NT2/D1 (cell line): ENCODE results near the gene WNT3A.
"Not testable (repeated sequence)": the region's sequence is repeated elsewhere in the genome, so short reads cannot be mapped to it uniquely, and the experiment has no call there.

ENCODE experiments used
- DNase-seq: peaks from one replicate; pipeline ENCODE4 v3.0.0-alpha.2; 2011; ENCODE audit warnings: low read depth, low spot score
- H3K27me3 ChIP-seq: 2 replicates; pipeline ENCODE4 v1.6.0; 2011; ENCODE audit warnings: mild to moderate bottlenecking; ENCODE audit not compliant: insufficient read length, insufficient read depth
- H3K36me3 ChIP-seq: 2 replicates; pipeline ENCODE4 v1.6.1; 2011; ENCODE audit warnings: mild to moderate bottlenecking, low read length, mixed read lengths; ENCODE audit not compliant: insufficient read depth, insufficient read length
- H3K4me1 ChIP-seq: 2 replicates; pipeline ENCODE4 v1.5.1; 2011; ENCODE audit not compliant: insufficient read depth, insufficient read length
- H3K4me3 ChIP-seq: 2 replicates; pipeline ENCODE4 v1.5.1; 2011; ENCODE audit warnings: low read depth; ENCODE audit not compliant: insufficient read length
- H3K9ac ChIP-seq: 2 replicates; pipeline ENCODE4 v1.6.0; 2011; ENCODE audit warnings: low read depth; ENCODE audit not compliant: insufficient read length
- H3K9me3 ChIP-seq: 2 replicates; pipeline ENCODE4 v1.5.1; 2011; ENCODE audit warnings: mild to moderate bottlenecking, low read length; ENCODE audit not compliant: insufficient read depth
- SUZ12 ChIP-seq: IDR thresholded peaks from 2 replicates; pipeline ENCODE4 v1.6.1; 2011; ENCODE audit not compliant: insufficient read length, insufficient read depth; ENCODE audit errors: extremely low read depth
- YY1 ChIP-seq: IDR thresholded peaks from 2 replicates; pipeline ENCODE4 v1.6.1; 2011; ENCODE audit not compliant: insufficient read length, insufficient read depth
- ZNF274 ChIP-seq: IDR thresholded peaks from 2 replicates; pipeline ENCODE4 v1.6.1; 2011; ENCODE audit warnings: mild to moderate bottlenecking, low read depth, low read length

WNT3A gene

DNA sequence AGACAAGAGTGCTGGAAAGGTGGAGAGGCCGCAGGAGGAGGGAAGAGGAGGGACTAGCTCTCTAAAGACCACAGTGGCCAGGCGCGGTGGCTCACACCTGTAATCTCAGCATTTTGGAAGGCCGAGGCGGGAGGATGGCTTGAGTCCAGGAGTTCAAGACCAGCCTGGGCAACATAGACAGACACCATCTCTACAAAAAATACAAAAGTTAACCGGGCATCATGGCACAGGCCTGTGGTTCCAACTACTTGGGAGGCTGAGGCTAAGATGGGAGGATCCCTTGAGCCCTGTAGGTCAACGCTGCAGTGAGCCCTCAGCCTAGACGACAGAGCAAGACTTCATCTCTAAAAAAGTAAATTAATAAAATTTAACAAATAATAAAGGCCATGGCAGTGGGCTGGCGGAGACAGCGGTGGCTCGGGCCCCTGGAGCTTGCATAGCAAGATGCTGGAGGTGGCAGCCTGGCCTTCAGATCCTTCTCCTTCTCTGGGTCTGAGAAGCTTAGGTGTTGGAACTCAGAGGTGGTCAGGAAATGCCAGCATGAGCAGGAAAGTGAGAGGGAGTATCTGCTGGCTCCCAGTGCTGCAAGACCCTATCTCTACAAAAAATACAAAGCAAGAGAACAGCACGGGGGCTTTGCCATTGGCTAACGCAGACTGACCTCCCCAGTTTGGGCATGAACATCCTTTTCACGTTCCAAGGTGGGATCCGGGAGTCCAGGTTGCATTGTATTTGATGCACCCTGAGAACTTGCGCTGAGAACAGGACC, 10.7 kb downstream of the WNT3A start:
- Histone ChIP-seq H3K36me3 (no peaks in the 10 kb centered on the region), H3K4me3 (no peak overlapping the region), H3K27me3 (peaks cover 14% of the 10 kb centered on the region), H3K9ac (no peak overlapping the region), H3K9me3 (no peaks in the 10 kb centered on the region), H3K4me1 (peaks cover 11% of the 10 kb centered on the region)
- no peak for TF ChIP-seq ZNF274
- TF ChIP-seq SUZ12: no peak
- TF ChIP-seq YY1: no peak
- DNase-seq: no peak

DNA sequence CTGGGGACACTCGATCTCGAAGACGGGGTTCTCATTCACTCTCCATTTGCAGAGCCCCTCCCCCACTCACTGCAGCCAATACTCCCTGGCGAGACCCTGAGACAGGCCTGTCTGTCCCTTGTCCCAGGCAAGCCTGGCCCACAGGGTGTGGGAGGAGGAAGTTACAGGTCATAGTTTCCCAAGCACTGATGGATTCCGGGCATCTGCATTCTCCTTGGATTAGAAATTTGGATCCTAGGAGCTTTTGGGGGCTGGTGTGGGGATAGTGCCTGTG, 11.3 kb downstream of the WNT3A start:
- TF ChIP-seq SUZ12 (no peak), YY1 (no peak), ZNF274 (no peak)
- Histone ChIP-seq H3K4me1 (peaks cover 11% of the 10 kb centered on the region), H3K36me3 (no peaks in the 10 kb centered on the region), H3K9me3 (no peaks in the 10 kb centered on the region), H3K9ac (no peak overlapping the region), H3K27me3 (peaks cover 10% of the 10 kb centered on the region), H3K4me3 (no peak overlapping the region)
- DNase-seq: no peak

DNA sequence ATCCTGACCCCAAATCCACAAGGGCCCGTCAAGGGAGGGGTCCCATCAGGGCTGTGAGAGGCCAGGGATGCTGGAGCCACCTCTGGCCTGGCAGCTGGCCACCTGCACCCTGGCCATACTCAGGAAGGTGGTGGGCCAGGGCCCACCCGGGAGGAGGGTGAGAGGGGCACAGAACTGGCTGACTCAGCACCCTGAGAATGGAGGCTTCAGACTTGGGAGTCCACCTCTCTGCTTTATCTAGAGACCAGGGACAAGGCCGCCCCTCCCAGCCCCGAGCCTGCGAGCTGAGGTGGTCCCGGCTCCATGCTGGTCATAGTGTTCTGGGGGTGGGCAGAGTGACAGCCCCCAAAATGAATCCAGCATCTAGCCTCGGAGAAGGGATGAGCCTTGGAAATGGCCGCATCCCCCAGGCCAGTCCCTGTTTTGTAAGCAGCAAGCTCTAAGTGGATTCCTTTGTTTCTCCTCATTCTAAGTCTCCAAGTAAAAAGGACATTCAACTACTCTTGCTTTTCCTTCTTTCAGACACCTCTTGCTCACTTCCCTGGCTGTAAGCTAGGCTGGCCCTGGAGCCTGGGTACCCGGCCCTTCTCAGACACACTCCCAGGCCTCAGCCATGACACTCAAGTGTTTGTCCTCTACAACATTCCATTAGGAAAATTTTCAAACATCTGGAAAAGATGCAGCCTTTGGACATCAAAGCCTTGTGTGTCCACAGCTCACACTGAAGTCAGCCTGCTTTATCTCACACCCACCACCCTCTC, 12.3 kb downstream of the WNT3A start:
- Histone ChIP-seq H3K4me3 (no peak overlapping the region), H3K9me3 (no peaks in the 10 kb centered on the region), H3K4me1 (peaks cover 8% of the 10 kb centered on the region), H3K36me3 (no peaks in the 10 kb centered on the region), H3K9ac (no peak overlapping the region), H3K27me3 (peaks cover 12% of the 10 kb centered on the region)
- no peak for DNase-seq
- TF ChIP-seq SUZ12 (no peak), ZNF274 (no peak), YY1 (no peak)

DNA sequence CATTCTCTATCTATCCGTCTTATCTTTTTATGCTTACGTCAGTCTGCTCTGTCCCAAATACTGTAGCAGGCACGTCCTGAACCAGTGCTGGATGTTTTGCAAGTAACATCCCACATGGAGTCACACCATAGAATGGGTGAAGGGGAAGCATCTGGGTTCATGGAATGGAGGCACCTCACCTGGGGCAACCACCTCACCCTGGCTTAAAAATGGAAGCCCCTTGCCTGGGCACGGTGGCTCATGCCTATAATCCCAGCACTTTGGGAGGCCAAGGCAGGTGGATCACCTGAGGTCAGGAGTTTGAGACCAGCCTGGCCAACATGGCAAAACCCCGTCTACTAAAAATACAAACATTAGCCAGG, 12.9 kb downstream of the WNT3A start:
- H3K36me3 ChIP-seq, H3K4me1 ChIP-seq, H3K27me3 ChIP-seq, DNase-seq, H3K4me3 ChIP-seq, H3K9me3 ChIP-seq, H3K9ac ChIP-seq: not testable (repeated sequence)

DNA sequence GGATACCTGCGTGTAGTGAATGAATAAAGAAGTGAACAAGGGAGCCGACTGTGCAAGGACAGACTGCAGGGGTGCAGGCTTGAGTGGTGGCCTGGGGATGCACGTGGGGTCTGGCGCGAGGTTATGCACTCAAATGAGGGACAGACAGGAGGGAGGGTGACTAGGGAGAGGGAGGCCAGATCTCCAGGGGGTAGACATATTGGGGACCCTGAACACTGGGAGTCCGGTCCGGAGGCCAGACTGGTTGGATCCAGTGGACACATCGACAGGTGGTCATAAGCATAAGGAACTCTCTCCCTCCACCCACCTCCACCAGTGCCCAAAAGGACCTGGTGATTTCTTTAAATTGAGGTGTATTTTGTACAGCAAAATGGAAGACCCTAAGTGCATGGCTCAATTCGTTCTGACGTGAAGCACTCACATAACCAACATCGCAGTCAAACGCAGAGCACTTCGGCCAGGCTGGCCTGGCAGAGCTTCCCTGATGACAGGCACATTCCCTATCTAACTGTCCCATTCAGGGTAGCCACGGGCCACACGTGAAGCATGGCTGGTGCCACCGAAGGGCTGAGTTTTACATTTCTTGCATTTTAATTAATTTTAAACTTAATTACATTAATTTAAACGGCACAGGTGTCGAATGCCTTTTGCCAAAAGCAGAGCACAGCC, 14.0 kb downstream of the WNT3A start:
- Histone ChIP-seq H3K9ac (no peak overlapping the region), H3K36me3 (no peaks in the 10 kb centered on the region), H3K9me3 (no peaks in the 10 kb centered on the region), H3K4me3 (no peak overlapping the region), H3K27me3 (peaks cover 9% of the 10 kb centered on the region), H3K4me1 (peaks cover 6% of the 10 kb centered on the region)
- TF ChIP-seq SUZ12 (no peak), YY1 (no peak), ZNF274 (no peak)
- DNase-seq: no peak

DNA sequence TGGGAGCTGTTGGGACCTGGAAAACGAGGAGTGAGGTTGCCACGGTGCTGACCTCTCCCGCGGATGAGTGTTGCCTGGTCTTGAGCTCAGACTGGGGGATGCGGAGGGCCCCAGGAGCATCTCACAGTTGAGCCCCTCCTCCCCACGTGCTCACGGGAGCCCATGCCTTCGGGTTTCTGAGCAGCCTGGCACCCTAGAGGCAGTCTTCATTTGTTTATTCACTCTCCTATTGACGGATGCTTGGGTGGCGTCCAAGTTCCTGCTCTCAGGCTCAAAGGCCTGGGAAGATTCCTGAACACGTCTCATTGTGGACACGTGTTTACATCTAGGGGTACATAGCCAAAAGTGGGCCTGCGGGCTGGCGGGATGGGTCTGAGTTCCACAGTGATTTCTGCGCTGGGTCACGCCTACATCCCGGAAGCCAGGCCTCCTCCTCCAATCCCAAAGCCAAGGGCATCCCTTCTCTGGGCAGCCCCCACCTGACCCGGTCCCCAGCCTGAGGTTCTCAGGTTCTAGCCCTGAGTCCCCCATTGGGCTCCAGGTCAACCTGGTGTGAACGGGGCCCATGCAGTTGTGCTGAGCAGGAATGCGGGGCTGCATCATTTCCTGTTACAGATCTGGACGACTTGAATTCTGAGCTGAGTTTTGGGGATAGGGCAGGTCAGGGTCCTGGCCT, 14.7 kb downstream of the WNT3A start:
- no peak for DNase-seq
- Histone ChIP-seq H3K9ac (no peak overlapping the region), H3K36me3 (no peaks in the 10 kb centered on the region), H3K4me1 (peaks cover 5% of the 10 kb centered on the region), H3K9me3 (no peaks in the 10 kb centered on the region), H3K4me3 (no peak overlapping the region), H3K27me3 (peaks cover 9% of the 10 kb centered on the region)
- no peak for TF ChIP-seq SUZ12
- no peak for TF ChIP-seq ZNF274
- TF ChIP-seq YY1: no peak
